GM12878 (cell line): ENCODE measurements around the gene CYREN. TPM values are rescaled to one million over a fixed set of nuclear protein-coding genes. Genes with fewer than 3 reads are reported as not detected.

Experiments used
- BRCA1 ChIP-seq: IDR thresholded peaks from 2 replicates; pipeline ENCODE4 v1.6.1; 2011; ENCODE audit warnings: low read depth, low read length, improper control_type of control experiment
- CHD2 ChIP-seq: IDR thresholded peaks from 2 replicates; pipeline ENCODE4 v1.6.1; 2011; ENCODE audit warnings: low read depth, low read length, improper control_type of control experiment, borderline replicate concordance
- CREM ChIP-seq: IDR thresholded peaks from 2 replicates; pipeline ENCODE4 v1.6.1; 2014; ENCODE audit warnings: antibody characterized with exemption, low read depth
- DPF2 ChIP-seq: fragments of 450-650 bp; IDR thresholded peaks from 2 replicates; pipeline ENCODE4 v1.6.1; 2017; ENCODE audit warnings: mild to moderate bottlenecking
- EZH2 ChIP-seq: IDR thresholded peaks from 2 replicates; pipeline ENCODE4 v1.6.1; 2012; ENCODE audit warnings: low read depth, mild to moderate bottlenecking, control low read depth, inconsistent platforms, low read length, borderline replicate concordance; ENCODE audit not compliant: control insufficient read depth
- FOXM1 ChIP-seq: IDR thresholded peaks from 2 replicates; pipeline ENCODE4 v1.6.1; 2012; ENCODE audit warnings: low read depth, mild to moderate bottlenecking, inconsistent platforms, low read length, moderate library complexity
- GABPA ChIP-seq: IDR thresholded peaks from 2 replicates; pipeline ENCODE4 v1.6.1; 2014; ENCODE audit warnings: antibody characterized with exemption, low read depth, mild to moderate bottlenecking, inconsistent platforms
- NFYA ChIP-seq: IDR thresholded peaks from 2 replicates; pipeline ENCODE4 v1.6.1; 2011; ENCODE audit warnings: low read depth, mild to moderate bottlenecking, low read length, improper control_type of control experiment, borderline replicate concordance
- RFX5 ChIP-seq: IDR thresholded peaks from 2 replicates; pipeline ENCODE4 v1.6.1; 2011; ENCODE audit warnings: low read depth, low read length, improper control_type of control experiment
- SREBF2 ChIP-seq: IDR thresholded peaks from 2 replicates; pipeline ENCODE4 v1.6.1; 2012; ENCODE audit warnings: mild to moderate bottlenecking, low read length
- ZNF622 ChIP-seq: fragments of 450-650 bp; IDR thresholded peaks from 2 replicates; pipeline ENCODE4 v1.6.1; 2017; ENCODE audit warnings: mild to moderate bottlenecking, inconsistent platforms
- polyA plus RNA-seq, 11 experiments: library from polyadenylated mRNA; depleted of rRNA in 4 of 11; unstranded in 6 of 11; stranded (reverse) in 5 of 11; fragments of >200 nt; fragmentation: Nextera tagmentation in 4 of 11; fragmentation: Illumina TruSeq in 1 of 11; extraction: Ambion mirVana in 4 of 11; extraction: Trizol in 1 of 11; gene quantifications; 1 replicate in 1 of 11; 2 replicates in 10 of 11; pipeline versions ENCODE4 v1.2.1 to v1.2.3, GENCODE V29; 2011 to 2016; ENCODE audit warnings: inconsistent platforms in 2 of 11, missing spikeins in 2 of 11, low read depth in 1 of 11
- total RNA-seq, 4 experiments: library from RNA; depleted of rRNA in 3 of 4; stranded (reverse); fragments of >200 nt in 3 of 4; fragmentation: Illumina TruSeq in 1 of 4; extraction: Trizol in 1 of 4; gene quantifications; 2 replicates each; pipeline versions ENCODE4 v1.2.1 to v1.2.3, GENCODE V29; 2013 to 2021
- TF ChIP-seq, protein P1 (sequence below): IDR thresholded peaks from 2 replicates; pipeline ENCODE4 v1.6.1; 2011; ENCODE audit warnings: borderline replicate concordance, low read depth, mild to moderate bottlenecking, moderate library complexity, mixed read lengths, low read length; ENCODE audit not compliant: insufficient read depth; ENCODE audit errors: extremely low read length
- TF ChIP-seq, protein P2 (sequence below): fragments of 450-650 bp; formaldehyde crosslinking; IDR thresholded peaks from 2 replicates; pipeline ENCODE4 v1.4.0; 2022; ENCODE audit warnings: mild to moderate bottlenecking, moderate library complexity
- TF ChIP-seq, protein P3 (sequence below): fragments of 450-650 bp; formaldehyde crosslinking; IDR thresholded peaks from 2 replicates; pipeline ENCODE4 v1.4.0; 2020; ENCODE audit warnings: mild to moderate bottlenecking, moderate library complexity
- TF ChIP-seq, protein P4 (sequence below): IDR thresholded peaks from 2 replicates; pipeline ENCODE4 v1.6.1; 2011; ENCODE audit warnings: borderline replicate concordance, low read depth, mild to moderate bottlenecking, moderate library complexity, low read length; ENCODE audit not compliant: insufficient read depth, poor library complexity, severe bottlenecking
- TF ChIP-seq, protein P5 (sequence below): fragments of 450-650 bp; IDR thresholded peaks from 2 replicates; pipeline ENCODE4 v1.6.1; 2017; ENCODE audit warnings: low read depth, mild to moderate bottlenecking, moderate library complexity
- TF ChIP-seq, protein P6 (sequence below): fragments of 450-650 bp; IDR thresholded peaks from 2 replicates; pipeline ENCODE4 v1.6.1; 2016; ENCODE audit warnings: mild to moderate bottlenecking

Gene CYREN
- total and polyA plus RNA-seq, 10 of the 15 experiments (the other 5 are each of a cell fraction or from before 2014, with no cell fraction given), result 8.7 to 64.3 (median 55.7) TPM

DNA sequence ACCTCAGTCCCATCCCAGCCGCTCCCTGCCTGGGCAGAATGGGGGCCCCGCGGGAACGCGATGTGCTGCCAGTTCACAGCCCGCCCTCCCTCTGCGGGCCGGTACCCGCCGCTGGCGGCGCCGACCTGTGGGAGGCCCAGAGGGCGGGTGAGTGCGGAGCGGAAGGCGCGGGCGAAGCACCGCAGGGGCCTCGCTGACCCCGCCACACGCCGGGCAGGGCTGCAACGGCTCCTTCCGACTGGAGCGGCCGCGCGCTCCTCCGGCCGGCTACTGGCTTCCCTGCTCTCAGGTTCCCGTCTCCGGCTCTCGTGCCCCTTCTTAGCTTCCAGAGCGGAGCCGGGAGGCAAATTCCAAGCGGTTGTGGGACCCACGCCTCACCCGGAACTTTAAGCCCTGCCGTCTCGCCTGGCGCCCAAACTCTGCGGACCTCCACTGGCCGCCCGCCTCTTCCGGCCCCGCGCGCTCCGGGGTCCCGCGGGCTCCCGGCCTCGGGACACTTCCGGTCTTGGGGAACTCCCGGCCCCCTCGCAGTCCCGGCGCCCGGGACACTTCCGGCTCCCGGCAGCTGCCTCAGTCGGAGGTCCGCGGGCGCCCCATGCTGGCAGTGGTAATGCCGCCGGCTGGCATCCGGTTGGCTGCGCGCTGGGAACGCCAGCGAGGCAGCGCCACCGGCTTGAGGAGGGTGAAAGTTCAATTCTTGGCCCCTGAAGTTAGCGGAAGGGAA is at the start of gene CYREN (continued):
- TF ChIP-seq, protein P1, sequence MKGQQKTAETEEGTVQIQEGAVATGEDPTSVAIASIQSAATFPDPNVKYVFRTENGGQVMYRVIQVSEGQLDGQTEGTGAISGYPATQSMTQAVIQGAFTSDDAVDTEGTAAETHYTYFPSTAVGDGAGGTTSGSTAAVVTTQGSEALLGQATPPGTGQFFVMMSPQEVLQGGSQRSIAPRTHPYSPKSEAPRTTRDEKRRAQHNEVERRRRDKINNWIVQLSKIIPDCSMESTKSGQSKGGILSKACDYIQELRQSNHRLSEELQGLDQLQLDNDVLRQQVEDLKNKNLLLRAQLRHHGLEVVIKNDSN, result no peak
- TF ChIP-seq, protein P2, sequence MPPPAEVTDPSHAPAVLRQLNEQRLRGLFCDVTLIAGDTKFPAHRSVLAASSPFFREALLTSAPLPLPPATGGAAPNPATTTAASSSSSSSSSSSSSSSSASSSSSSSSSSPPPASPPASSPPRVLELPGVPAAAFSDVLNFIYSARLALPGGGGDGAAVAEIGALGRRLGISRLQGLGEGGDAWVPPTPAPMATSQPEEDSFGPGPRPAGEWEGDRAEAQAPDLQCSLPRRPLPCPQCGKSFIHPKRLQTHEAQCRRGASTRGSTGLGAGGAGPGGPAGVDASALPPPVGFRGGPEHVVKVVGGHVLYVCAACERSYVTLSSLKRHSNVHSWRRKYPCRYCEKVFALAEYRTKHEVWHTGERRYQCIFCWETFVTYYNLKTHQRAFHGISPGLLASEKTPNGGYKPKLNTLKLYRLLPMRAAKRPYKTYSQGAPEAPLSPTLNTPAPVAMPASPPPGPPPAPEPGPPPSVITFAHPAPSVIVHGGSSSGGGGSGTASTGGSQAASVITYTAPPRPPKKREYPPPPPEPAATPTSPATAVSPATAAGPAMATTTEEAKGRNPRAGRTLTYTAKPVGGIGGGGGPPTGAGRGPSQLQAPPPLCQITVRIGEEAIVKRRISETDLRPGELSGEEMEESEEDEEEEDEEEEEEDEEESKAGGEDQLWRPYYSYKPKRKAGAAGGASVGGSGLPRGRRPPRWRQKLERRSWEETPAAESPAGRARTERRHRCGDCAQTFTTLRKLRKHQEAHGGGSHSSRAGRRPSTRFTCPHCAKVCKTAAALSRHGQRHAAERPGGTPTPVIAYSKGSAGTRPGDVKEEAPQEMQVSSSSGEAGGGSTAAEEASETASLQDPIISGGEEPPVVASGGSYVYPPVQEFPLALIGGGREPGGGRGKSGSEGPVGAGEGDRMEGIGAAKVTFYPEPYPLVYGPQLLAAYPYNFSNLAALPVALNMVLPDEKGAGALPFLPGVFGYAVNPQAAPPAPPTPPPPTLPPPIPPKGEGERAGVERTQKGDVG (CRISPR knock-in tag), result no peak
- TF ChIP-seq, protein P3, sequence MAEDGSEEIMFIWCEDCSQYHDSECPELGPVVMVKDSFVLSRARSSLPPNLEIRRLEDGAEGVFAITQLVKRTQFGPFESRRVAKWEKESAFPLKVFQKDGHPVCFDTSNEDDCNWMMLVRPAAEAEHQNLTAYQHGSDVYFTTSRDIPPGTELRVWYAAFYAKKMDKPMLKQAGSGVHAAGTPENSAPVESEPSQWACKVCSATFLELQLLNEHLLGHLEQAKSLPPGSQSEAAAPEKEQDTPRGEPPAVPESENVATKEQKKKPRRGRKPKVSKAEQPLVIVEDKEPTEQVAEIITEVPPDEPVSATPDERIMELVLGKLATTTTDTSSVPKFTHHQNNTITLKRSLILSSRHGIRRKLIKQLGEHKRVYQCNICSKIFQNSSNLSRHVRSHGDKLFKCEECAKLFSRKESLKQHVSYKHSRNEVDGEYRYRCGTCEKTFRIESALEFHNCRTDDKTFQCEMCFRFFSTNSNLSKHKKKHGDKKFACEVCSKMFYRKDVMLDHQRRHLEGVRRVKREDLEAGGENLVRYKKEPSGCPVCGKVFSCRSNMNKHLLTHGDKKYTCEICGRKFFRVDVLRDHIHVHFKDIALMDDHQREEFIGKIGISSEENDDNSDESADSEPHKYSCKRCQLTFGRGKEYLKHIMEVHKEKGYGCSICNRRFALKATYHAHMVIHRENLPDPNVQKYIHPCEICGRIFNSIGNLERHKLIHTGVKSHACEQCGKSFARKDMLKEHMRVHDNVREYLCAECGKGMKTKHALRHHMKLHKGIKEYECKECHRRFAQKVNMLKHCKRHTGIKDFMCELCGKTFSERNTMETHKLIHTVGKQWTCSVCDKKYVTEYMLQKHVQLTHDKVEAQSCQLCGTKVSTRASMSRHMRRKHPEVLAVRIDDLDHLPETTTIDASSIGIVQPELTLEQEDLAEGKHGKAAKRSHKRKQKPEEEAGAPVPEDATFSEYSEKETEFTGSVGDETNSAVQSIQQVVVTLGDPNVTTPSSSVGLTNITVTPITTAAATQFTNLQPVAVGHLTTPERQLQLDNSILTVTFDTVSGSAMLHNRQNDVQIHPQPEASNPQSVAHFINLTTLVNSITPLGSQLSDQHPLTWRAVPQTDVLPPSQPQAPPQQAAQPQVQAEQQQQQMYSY (CRISPR knock-in tag), result no peak
- TF ChIP-seq EZH2 (no peak), GABPA (peak; percentile 94), DPF2 (peak; percentile 90), BRCA1 (no peak), FOXM1 (no peak), SREBF2 (no peak), NFYA (no peak), CHD2 (peak; percentile 76), RFX5 (no peak), CREM (peak; percentile 36; the same call in 1 of the 2 replicates), ZNF622 (no peak)
- TF ChIP-seq, protein P4, sequence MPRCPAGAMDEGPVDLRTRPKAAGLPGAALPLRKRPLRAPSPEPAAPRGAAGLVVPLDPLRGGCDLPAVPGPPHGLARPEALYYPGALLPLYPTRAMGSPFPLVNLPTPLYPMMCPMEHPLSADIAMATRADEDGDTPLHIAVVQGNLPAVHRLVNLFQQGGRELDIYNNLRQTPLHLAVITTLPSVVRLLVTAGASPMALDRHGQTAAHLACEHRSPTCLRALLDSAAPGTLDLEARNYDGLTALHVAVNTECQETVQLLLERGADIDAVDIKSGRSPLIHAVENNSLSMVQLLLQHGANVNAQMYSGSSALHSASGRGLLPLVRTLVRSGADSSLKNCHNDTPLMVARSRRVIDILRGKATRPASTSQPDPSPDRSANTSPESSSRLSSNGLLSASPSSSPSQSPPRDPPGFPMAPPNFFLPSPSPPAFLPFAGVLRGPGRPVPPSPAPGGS, result no peak
- TF ChIP-seq, protein P5, sequence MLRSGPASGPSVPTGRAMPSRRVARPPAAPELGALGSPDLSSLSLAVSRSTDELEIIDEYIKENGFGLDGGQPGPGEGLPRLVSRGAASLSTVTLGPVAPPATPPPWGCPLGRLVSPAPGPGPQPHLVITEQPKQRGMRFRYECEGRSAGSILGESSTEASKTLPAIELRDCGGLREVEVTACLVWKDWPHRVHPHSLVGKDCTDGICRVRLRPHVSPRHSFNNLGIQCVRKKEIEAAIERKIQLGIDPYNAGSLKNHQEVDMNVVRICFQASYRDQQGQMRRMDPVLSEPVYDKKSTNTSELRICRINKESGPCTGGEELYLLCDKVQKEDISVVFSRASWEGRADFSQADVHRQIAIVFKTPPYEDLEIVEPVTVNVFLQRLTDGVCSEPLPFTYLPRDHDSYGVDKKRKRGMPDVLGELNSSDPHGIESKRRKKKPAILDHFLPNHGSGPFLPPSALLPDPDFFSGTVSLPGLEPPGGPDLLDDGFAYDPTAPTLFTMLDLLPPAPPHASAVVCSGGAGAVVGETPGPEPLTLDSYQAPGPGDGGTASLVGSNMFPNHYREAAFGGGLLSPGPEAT, result no peak; the same call in none of the 2 replicates
- TF ChIP-seq, protein P6, sequence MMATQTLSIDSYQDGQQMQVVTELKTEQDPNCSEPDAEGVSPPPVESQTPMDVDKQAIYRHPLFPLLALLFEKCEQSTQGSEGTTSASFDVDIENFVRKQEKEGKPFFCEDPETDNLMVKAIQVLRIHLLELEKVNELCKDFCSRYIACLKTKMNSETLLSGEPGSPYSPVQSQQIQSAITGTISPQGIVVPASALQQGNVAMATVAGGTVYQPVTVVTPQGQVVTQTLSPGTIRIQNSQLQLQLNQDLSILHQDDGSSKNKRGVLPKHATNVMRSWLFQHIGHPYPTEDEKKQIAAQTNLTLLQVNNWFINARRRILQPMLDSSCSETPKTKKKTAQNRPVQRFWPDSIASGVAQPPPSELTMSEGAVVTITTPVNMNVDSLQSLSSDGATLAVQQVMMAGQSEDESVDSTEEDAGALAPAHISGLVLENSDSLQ, result peak; percentile 24; the same call in 1 of the 2 replicates
